T-cell (primary cell): ENCODE data around the gene ZNF555. TPM values are rescaled to one million over a fixed set of nuclear protein-coding genes. Genes with fewer than 3 reads are reported as not detected.
"Not testable (repeated sequence)": the region's sequence is repeated elsewhere in the genome, so short reads cannot be mapped to it uniquely, and the experiment has no call there.

Source experiments
- ATAC-seq, 4 experiments: fragments of 200-7000 bp in 3 of 4; fragments of 150-1000 bp in 1 of 4; cut with Tn5 transposase; replicated peaks in 1 of 4; 1 replicate in 3 of 4; 2 replicates in 1 of 4; pipeline ENCODE4 v1.10.0; 2021; ENCODE audit warnings: moderate library complexity in 3 of 4, mild to moderate bottlenecking in 2 of 4, moderate number of reproducible peaks in 1 of 4
- CTCF ChIA-PET, 2 donors: fragments of 300-600 bp; sonication (Branson Sonifier 250); formaldehyde crosslinking; loops; one replicate each; lab custom pipeline; 2022; ENCODE audit warnings: antibody characterized with exemption in 2 of 2; lab: Charles Lee
- POLR2A ChIA-PET, 2 donors: fragments of 300-600 bp; sonication (Branson Sonifier 250); formaldehyde crosslinking; loops; one replicate each; lab custom pipeline; 2022; ENCODE audit warnings: antibody characterized with exemption in 2 of 2; lab: Charles Lee
- DNase-seq, 35 experiments: peaks; one replicate each; pipeline versions ENCODE4 v3.0.0 to v3.0.0-alpha.2; 2013 to 2023
- H3K27ac ChIP-seq: one replicate; pipeline ENCODE4 v1.5.1; 2013; ENCODE audit warnings: low read length
- H3K27me3 ChIP-seq, 2 experiments: replicated peaks in 1 of 2; 1 replicate in 1 of 2; 2 replicates in 1 of 2; pipeline versions ENCODE4 v1.6.1 to v1.7.0; 2013; ENCODE audit warnings: low read length in 1 of 2, mixed read lengths in 1 of 2; ENCODE audit not compliant: control insufficient read depth in 2 of 2, insufficient read depth in 2 of 2; ENCODE audit errors: extremely low read depth in 1 of 2
- H3K36me3 ChIP-seq, 2 donors: 1 replicate in 1 of 2; 2 replicates in 1 of 2; pipeline versions ENCODE4 v1.6.1 to v1.7.0; 2013; ENCODE audit warnings: low read length in 1 of 2; ENCODE audit not compliant: control insufficient read depth in 2 of 2, insufficient read depth in 1 of 2; ENCODE audit errors: extremely low read depth in 1 of 2
- H3K4me1 ChIP-seq, 2 experiments: 1 replicate in 1 of 2; 2 replicates in 1 of 2; pipeline versions ENCODE4 v1.6.1 to v1.7.0; 2013; ENCODE audit warnings: low read length in 2 of 2, mixed read lengths in 1 of 2; ENCODE audit not compliant: insufficient read depth in 2 of 2, control insufficient read depth in 1 of 2; ENCODE audit errors: extremely low read depth in 1 of 2
- H3K4me3 ChIP-seq, 2 donors: 1 replicate in 1 of 2; 2 replicates in 1 of 2; pipeline versions ENCODE4 v1.5.1 to v1.7.0; 2013; ENCODE audit warnings: mild to moderate bottlenecking in 2 of 2, low read length in 1 of 2, moderate library complexity in 1 of 2; ENCODE audit not compliant: control insufficient read depth in 1 of 2; ENCODE audit errors: extremely low read depth in 1 of 2
- H3K9me3 ChIP-seq: 2 replicates; pipeline ENCODE4 v1.7.0; 2013
- H3K27ac Mint-ChIP-seq, 2 donors: one replicate each; pipeline ENCODE4 v1.8.0; 2020 to 2021; ENCODE audit warnings: mild to moderate bottlenecking in 2 of 2, mixed read lengths in 2 of 2
- H3K27me3 Mint-ChIP-seq, 2 donors: one replicate each; pipeline ENCODE4 v1.8.0; 2021 to 2022; ENCODE audit warnings: mixed read lengths in 2 of 2
- H3K36me3 Mint-ChIP-seq: one replicate; pipeline ENCODE4 v1.8.0; 2021; ENCODE audit warnings: mixed read lengths
- H3K4me1 Mint-ChIP-seq, 3 donors: one replicate each; pipeline ENCODE4 v1.8.0; 2020 to 2022; ENCODE audit warnings: mixed read lengths in 3 of 3, mild to moderate bottlenecking in 1 of 3
- H3K4me3 Mint-ChIP-seq, 3 donors: one replicate each; pipeline ENCODE4 v1.8.0; 2020 to 2022; ENCODE audit warnings: mild to moderate bottlenecking in 3 of 3, mixed read lengths in 3 of 3, moderate library complexity in 3 of 3
- H3K9me3 Mint-ChIP-seq, 3 donors: one replicate each; pipeline ENCODE4 v1.8.0; 2020 to 2022; ENCODE audit warnings: mixed read lengths in 3 of 3
- WGBS: methylation state at CpG from one replicate; pipeline ENCODE4 v1.1.5; 2013; ENCODE audit warnings: missing lambda C conversion rate; ENCODE audit not compliant: insufficient coverage; 5-methylcytosine and 5-hydroxymethylcytosine counted together
- total RNA-seq, 35 experiments: library from RNA in 6 of 35; stranded (reverse) in 6 of 35; fragments of 120-200 nt in 1 of 35; gene quantifications; one replicate each; pipeline versions ENCODE4 v1.2.1 to v1.2.4 and lab custom pipeline; 2013 to 2026

ZNF555 gene
- total RNA-seq, 5 donors from 2014 or later (not counting 1 experiment from before 2014, with no cell fraction given), result 3.7 to 10.9 (median 6.7) TPM

DNA sequence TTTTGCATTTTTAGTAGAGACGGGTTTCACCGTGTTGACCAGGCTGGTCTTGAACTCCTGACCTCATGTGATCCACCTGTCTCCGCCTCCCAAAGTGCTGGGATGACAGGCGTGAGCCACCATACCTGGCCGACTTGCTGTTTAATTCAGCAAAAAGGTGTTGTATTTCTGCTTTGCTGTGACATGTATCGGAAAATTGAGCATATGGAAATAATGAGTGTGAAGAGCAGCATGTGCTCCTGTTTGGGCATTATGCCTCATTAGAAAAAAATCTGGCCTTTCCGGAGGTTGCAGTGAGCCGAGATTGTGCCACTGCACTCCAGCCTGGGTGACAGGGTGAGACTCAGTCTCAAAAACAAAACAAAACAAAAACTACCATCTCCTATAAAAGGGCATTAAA lies 49.3 kb downstream of the ZNF555 start:
- H3K4me3 Mint-ChIP-seq, result peak overlapping the region in 1 of 3 donors; percentile 23
- POLR2A ChIA-PET, H3K36me3 ChIP-seq, CTCF ChIA-PET, H3K27me3 ChIP-seq, H3K9me3 ChIP-seq, ATAC-seq, H3K4me1 Mint-ChIP-seq, H3K36me3 Mint-ChIP-seq, H3K27me3 Mint-ChIP-seq, H3K4me3 ChIP-seq, DNase-seq, H3K27ac ChIP-seq, H3K9me3 Mint-ChIP-seq, H3K27ac Mint-ChIP-seq: not testable (repeated sequence)
- H3K4me1 ChIP-seq, result peaks cover 0 to 13% of the 10 kb centered on the region in 2 experiments
- WGBS, result 78% methylated on average over 6 of the region's 8 CpGs

DNA sequence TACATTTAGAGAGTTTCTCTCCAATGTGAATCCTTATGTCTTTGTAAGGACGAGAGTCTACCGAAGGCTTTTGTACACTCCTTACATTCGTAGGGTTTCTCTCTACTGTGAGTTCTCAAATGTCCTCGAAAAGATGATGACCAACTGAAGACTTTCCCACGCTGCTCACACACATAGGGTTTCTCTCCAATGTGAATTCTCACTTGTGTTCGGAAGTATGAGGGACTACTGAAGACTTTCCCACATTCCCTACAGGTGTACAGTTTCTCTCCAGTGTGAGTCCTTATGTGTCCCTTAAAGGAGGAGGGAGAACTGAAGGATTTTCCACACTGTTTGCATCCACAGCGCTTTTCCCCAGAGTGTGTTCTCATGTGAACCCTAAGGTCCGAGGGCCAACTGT lies 55.4 kb downstream of the ZNF555 start:
- Histone ChIP-seq H3K9me3 (no peaks in the 10 kb centered on the region), H3K27me3 (peaks cover 0 to 3% of the 10 kb centered on the region in 2 experiments), H3K4me3 (no peak overlapping the region), H3K36me3 (no peaks in the 10 kb centered on the region), H3K27ac (no peak overlapping the region), H3K4me1 (peaks cover 0 to 16% of the 10 kb centered on the region in 2 experiments)
- Mint-ChIP-seq H3K27me3 (no peaks in the 10 kb centered on the region), H3K36me3 (no peaks in the 10 kb centered on the region), H3K9me3 (peaks cover 0 to 7% (median 4%) of the 10 kb centered on the region in 3 donors), H3K4me3 (no peak overlapping the region), H3K4me1 (peaks cover 7 to 12% (median 7%) of the 10 kb centered on the region in 3 donors), H3K27ac (no peak overlapping the region)
- ATAC-seq (no peak), DNase-seq (no peak)
- POLR2A ChIA-PET, result no interaction called here
- CTCF ChIA-PET, result no interaction called here
- WGBS, result no CpG with 5 or more reads among the region's 8 CpGs

- under 1% methylated on average over 91 of the region's 100 CpGs for WGBS
- peaks cover 0 to 7% (median 4%) of the 10 kb centered on the region in 3 donors for H3K9me3 Mint-ChIP-seq
- peak within 1 kb of the TSS; percentile 62 to 89 for H3K4me3 ChIP-seq
- peak within 1 kb of the TSS; percentile 49 for H3K27ac ChIP-seq
- H3K4me1 Mint-ChIP-seq, result peaks cover 19 to 23% (median 22%) of the 10 kb centered on the region in 3 donors
- H3K27ac Mint-ChIP-seq, result peak within 1 kb of the TSS; percentile 88 to 90
- H3K4me1 ChIP-seq, result peaks cover 0 to 21% of the 10 kb centered on the region in 2 experiments
- no peaks in the 10 kb centered on the region for H3K36me3 Mint-ChIP-seq
- no peaks in the 10 kb centered on the region for H3K27me3 ChIP-seq
- peak within 1 kb of the TSS; percentile 97 to 99 (median 98) for H3K4me3 Mint-ChIP-seq
- POLR2A ChIA-PET, result interaction anchor here (0.6 to 1.0 kb wide), 3 partner anchors 50 to 424 kb away, joined by 3 to 4 read pairs (median 3); no protein-coding TSS in a partner anchor
- DNase-seq, result peak; percentile 90 to 99 (median 96)
- no peaks in the 10 kb centered on the region for H3K9me3 ChIP-seq
- CTCF ChIA-PET, result interaction anchor here in 1 of 2 donors (0.5 to 1.3 kb wide), 8 partner anchors 11 to 627 kb away, joined by 3 to 7 read pairs (median 4); partner anchors contain the start of gene ZNF555
- H3K36me3 ChIP-seq, result no peaks in the 10 kb centered on the region
- no peaks in the 10 kb centered on the region for H3K27me3 Mint-ChIP-seq
- peak; percentile 97 to 99 (median 98) for ATAC-seq
Observed at GRCh38 chr19:2900296-2901252, 59.3 kb downstream of the ZNF555 start, which contains the start of gene ZNF57. Gene ZNF57, plus strand, starts transcription at chr19:2900928. Its CDS starts 118 bp downstream, at chr19:2901046.

DNA sequence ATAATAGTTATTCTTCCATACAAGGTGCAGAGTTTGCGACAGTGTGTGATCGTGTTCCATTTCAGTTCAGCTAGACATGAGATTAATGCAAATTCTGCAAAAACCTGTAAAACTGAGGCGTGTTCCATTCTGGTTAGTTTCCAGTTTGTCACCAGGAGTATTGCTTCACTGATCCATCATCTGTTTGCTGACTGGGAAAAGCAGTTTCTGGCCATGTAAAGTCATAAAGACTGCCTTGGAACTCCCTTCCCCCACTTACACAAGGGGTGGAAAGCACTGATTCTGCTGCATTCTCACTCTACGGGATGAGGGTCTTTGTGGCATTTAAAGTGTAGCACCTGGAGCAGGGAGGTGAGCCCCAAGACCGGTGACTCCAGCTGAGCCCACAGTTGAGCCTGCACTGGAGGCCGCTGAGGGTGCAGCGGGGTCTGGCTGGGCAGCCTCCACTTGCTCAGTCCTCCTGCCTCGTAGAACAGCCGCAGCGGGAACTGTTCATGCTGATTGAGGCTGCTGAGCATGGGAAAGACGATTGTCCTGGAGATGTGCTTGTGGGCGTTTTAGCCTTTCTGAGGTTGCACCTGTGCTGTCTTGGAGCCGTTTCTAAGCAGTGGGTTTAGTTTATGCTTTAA lies 61.4 kb downstream of the ZNF555 start:
- ChIA-PET CTCF (no interaction called here), POLR2A (no interaction called here)
- ATAC-seq (no peak), DNase-seq (no peak)
- Mint-ChIP-seq H3K9me3 (peaks cover 0 to under 1% (median 0%) of the 10 kb centered on the region in 3 donors), H3K36me3 (no peaks in the 10 kb centered on the region), H3K27ac (no peak overlapping the region), H3K27me3 (no peaks in the 10 kb centered on the region), H3K4me3 (peak overlapping the region; percentile 97 to 99 (median 98)), H3K4me1 (peaks cover 19 to 30% (median 29%) of the 10 kb centered on the region in 3 donors)
- H3K27me3 ChIP-seq, result no peaks in the 10 kb centered on the region
- H3K27ac ChIP-seq, result no peak overlapping the region
- no peaks in the 10 kb centered on the region for H3K9me3 ChIP-seq
- no peak overlapping the region for H3K4me3 ChIP-seq
- no peaks in the 10 kb centered on the region for H3K36me3 ChIP-seq
- 71% methylated on average over 10 of the region's 13 CpGs for WGBS
- peaks cover 0 to 21% of the 10 kb centered on the region in 2 experiments for H3K4me1 ChIP-seq

DNA sequence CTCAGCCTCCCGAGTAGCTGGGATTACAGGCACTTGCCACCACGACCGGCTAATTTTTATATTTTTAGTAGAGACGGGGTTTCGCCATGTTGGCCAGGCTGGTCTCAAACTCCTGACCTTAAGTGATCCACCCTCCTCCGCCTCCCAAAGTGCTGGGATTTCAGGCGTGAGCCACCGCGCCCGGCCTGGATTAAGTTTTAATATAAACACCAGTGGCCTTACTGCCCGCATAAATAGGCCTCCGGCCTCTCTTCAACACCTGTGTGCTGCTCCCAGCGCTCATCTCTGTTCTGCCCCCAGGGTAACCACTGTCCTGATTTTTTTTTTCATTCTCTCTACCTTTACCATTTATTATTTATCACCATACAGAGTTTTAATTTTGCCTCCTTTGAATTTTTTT lies 62.1 kb downstream of the ZNF555 start:
- not testable (repeated sequence) for H3K4me3 Mint-ChIP-seq, H3K9me3 ChIP-seq

DNA sequence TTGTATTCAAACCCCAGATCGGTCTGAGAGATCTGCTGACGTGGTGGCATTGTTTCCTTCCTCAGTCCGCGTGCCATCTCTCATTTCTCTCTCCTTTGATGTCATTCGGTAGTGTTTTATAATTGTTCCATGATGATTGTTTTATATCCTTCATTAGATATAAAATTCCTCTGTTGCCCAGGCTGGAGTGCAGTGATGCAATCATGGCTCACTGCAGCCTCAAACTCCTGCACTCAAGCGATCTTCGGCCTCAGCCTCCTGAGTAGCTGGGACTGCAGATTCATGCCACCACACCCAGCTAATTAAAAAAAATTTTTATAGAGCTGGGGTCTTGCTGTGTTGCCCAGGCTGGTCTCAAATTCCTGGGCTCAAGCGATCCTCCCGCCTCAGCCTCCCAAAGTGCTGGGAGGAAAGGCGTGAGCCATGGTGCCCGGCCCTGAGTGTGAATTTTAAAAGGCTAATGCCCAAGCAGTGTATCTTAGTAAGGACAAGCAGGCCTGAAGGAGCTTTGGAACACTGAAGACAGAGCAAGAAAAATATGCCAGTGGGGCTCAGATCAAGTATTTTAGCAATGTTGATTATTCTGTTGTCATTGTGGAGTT lies 64.7 kb downstream of the ZNF555 start:
- H3K36me3 Mint-ChIP-seq, result peaks cover 13% of the 10 kb centered on the region
- Histone ChIP-seq H3K4me3 (no peak overlapping the region), H3K27me3 (no peaks in the 10 kb centered on the region), H3K4me1 (peaks cover 0 to 11% of the 10 kb centered on the region in 2 experiments), H3K9me3 (no peaks in the 10 kb centered on the region), H3K36me3 (no peaks in the 10 kb centered on the region), H3K27ac (no peak overlapping the region)
- H3K4me3 Mint-ChIP-seq, result no peak overlapping the region
- 93% methylated on average over 4 of the region's 11 CpGs for WGBS
- ATAC-seq (no peak), DNase-seq (no peak)
- ChIA-PET POLR2A (no interaction called here), CTCF (interaction anchor here in 1 of 2 donors (0.6 to 0.7 kb wide), 2 partner anchors 13 to 23 kb away, joined by 3 read pairs; no protein-coding TSS in a partner anchor)
- peaks cover 19 to 35% (median 29%) of the 10 kb centered on the region in 3 donors for H3K4me1 Mint-ChIP-seq
- no peak overlapping the region for H3K27ac Mint-ChIP-seq
- H3K9me3 Mint-ChIP-seq, result no peaks in the 10 kb centered on the region
- no peaks in the 10 kb centered on the region for H3K27me3 Mint-ChIP-seq

More for the DNA sequence above, 62.1 kb downstream of the ZNF555 start:
- WGBS, result 93% methylated on average over 13 of the region's 13 CpGs
- DNase-seq, H3K27ac ChIP-seq, H3K4me3 ChIP-seq, H3K36me3 Mint-ChIP-seq, H3K27me3 ChIP-seq, CTCF ChIA-PET, POLR2A ChIA-PET, H3K36me3 ChIP-seq, H3K9me3 Mint-ChIP-seq, ATAC-seq, H3K27ac Mint-ChIP-seq, H3K27me3 Mint-ChIP-seq: not testable (repeated sequence)
- H3K4me1 Mint-ChIP-seq, result peaks cover 21 to 32% (median 29%) of the 10 kb centered on the region in 3 donors
- H3K4me1 ChIP-seq, result peaks cover 0 to 21% of the 10 kb centered on the region in 2 experiments
